ENCODE results near the gene NUAK1. TPM values are rescaled to one million over a fixed set of nuclear protein-coding genes. Genes with fewer than 3 reads are reported as not detected.

The NUAK1 gene
- total RNA-seq, 1 donor from 2014 or later: not detected

GRCh38 chr12:106023039-106023438 lies 115.7 kb downstream of the NUAK1 start:
- intact Hi-C loops (cut with micrococcal nuclease): no loop called here
- Mint-ChIP-seq H3K9me3 (peaks cover 11% of the 10 kb centered on the region), H3K27ac (no peak overlapping the region), H3K27me3 (peaks cover 9% of the 10 kb centered on the region), H3K4me3 (no peak overlapping the region), H3K4me1 (no peaks in the 10 kb centered on the region), H3K36me3 (ENCODE audit: low read depth) (no peaks in the 10 kb centered on the region)
- TF ChIP-seq CTCF (IDR thresholded peaks at IDR 0.05): no peak
- CTCF ChIA-PET: no interaction called here
- ATAC-seq (ENCODE audit: low read depth): no peak
- DNase-seq: no peak
- POLR2A ChIA-PET: no interaction called here

- peaks cover 4% of the 10 kb centered on the region for H3K27me3 Mint-ChIP-seq
- DNase-seq (no peak), ATAC-seq (ENCODE audit: low read depth) (no peak)
- no peak for TF ChIP-seq CTCF (IDR thresholded peaks at IDR 0.05)
- POLR2A ChIA-PET: no interaction called here
- peaks cover 11% of the 10 kb centered on the region for H3K9me3 Mint-ChIP-seq
- no peak overlapping the region for H3K4me3 Mint-ChIP-seq
- intact Hi-C loops (cut with micrococcal nuclease): no loop called here
- no peak overlapping the region for H3K27ac Mint-ChIP-seq
- H3K36me3 Mint-ChIP-seq (ENCODE audit: low read depth): no peaks in the 10 kb centered on the region
- CTCF ChIA-PET: no interaction called here
- H3K4me1 Mint-ChIP-seq: no peaks in the 10 kb centered on the region
Observed at GRCh38 chr12:106022568-106023012, 116.2 kb downstream of the NUAK1 start.

- POLR2A ChIA-PET: no interaction called here
- Mint-ChIP-seq H3K27me3 (peaks cover 3% of the 10 kb centered on the region), H3K36me3 (ENCODE audit: low read depth) (no peaks in the 10 kb centered on the region), H3K9me3 (peaks cover 11% of the 10 kb centered on the region), H3K27ac (no peak overlapping the region), H3K4me1 (no peaks in the 10 kb centered on the region), H3K4me3 (no peak overlapping the region)
- no peak for ATAC-seq (ENCODE audit: low read depth)
- CTCF ChIA-PET: no interaction called here
- intact Hi-C loops (cut with micrococcal nuclease): no loop called here
- no peak for TF ChIP-seq CTCF (IDR thresholded peaks at IDR 0.05)
- DNase-seq: no peak
Observed at GRCh38 chr12:106021516-106021915, 117.2 kb downstream of the NUAK1 start.

- Mint-ChIP-seq H3K27ac (no peak overlapping the region), H3K36me3 (ENCODE audit: low read depth) (no peaks in the 10 kb centered on the region), H3K9me3 (peaks cover 11% of the 10 kb centered on the region), H3K4me1 (no peaks in the 10 kb centered on the region), H3K27me3 (peaks cover 3% of the 10 kb centered on the region), H3K4me3 (no peak overlapping the region)
- ChIA-PET POLR2A (no interaction called here), CTCF (no interaction called here)
- intact Hi-C loops (cut with micrococcal nuclease): no loop called here
- no peak for TF ChIP-seq CTCF (IDR thresholded peaks at IDR 0.05)
- ATAC-seq (ENCODE audit: low read depth) (no peak), DNase-seq (no peak)
Observed at GRCh38 chr12:106020736-106021135, 118.0 kb downstream of the NUAK1 start.

- Mint-ChIP-seq H3K36me3 (ENCODE audit: low read depth) (no peaks in the 10 kb centered on the region), H3K27me3 (peaks cover 3% of the 10 kb centered on the region), H3K4me1 (no peaks in the 10 kb centered on the region), H3K9me3 (peaks cover 11% of the 10 kb centered on the region), H3K4me3 (no peak overlapping the region), H3K27ac (no peak overlapping the region)
- CTCF ChIA-PET: no interaction called here
- ATAC-seq (ENCODE audit: low read depth): no peak
- TF ChIP-seq CTCF (IDR thresholded peaks at IDR 0.05): no peak
- no peak for DNase-seq
- intact Hi-C loops (cut with micrococcal nuclease): no loop called here
- POLR2A ChIA-PET: no interaction called here
Observed at GRCh38 chr12:106019144-106019543, 119.6 kb downstream of the NUAK1 start.
